ENCODE data around the gene ESRRB. TPM values are rescaled to one million over a fixed set of nuclear protein-coding genes. Genes with fewer than 3 reads are reported as not detected.
A peak's percentile ranks its signal among the peaks of the same experiment; 100 is the strongest.

ESRRB gene
- total RNA-seq, 1 donor from 2014 or later = not detected

DNA sequence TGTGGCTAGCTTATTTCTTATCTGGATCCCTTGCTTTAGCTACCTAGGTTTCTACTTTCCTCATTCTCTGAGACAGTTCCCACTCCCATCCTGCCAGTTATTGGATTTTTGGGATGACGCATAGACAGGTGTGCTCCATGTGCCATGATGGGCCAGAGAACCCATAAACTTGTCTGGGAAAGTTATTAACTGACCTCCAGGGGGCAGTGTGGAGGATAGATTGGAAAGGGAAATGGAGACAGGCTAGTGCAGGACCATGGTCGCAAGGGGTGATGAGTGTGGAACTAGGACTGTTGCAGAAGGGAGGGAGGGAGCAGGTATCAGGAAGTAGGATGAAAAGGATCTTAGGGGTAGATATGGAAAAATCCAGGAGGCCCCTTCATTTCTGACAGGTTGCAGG lies 80.3 kb downstream of the ESRRB start:
- H3K36me3 ChIP-seq = no peaks in the 10 kb centered on the region
- intact Hi-C loops (cut with DNase I) = no loop called here
- no peaks in the 10 kb centered on the region for H3K9me3 ChIP-seq
- no peak overlapping the region for H3K27ac ChIP-seq
- no peaks in the 10 kb centered on the region for H3K27me3 ChIP-seq (ENCODE audit: low read depth)
- TF ChIP-seq, protein P1, sequence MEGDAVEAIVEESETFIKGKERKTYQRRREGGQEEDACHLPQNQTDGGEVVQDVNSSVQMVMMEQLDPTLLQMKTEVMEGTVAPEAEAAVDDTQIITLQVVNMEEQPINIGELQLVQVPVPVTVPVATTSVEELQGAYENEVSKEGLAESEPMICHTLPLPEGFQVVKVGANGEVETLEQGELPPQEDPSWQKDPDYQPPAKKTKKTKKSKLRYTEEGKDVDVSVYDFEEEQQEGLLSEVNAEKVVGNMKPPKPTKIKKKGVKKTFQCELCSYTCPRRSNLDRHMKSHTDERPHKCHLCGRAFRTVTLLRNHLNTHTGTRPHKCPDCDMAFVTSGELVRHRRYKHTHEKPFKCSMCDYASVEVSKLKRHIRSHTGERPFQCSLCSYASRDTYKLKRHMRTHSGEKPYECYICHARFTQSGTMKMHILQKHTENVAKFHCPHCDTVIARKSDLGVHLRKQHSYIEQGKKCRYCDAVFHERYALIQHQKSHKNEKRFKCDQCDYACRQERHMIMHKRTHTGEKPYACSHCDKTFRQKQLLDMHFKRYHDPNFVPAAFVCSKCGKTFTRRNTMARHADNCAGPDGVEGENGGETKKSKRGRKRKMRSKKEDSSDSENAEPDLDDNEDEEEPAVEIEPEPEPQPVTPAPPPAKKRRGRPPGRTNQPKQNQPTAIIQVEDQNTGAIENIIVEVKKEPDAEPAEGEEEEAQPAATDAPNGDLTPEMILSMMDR (IDR thresholded peaks at IDR 0.05) = peak; percentile 53
- no peaks in the 10 kb centered on the region for H3K4me1 ChIP-seq
- H3K4me3 ChIP-seq = no peak overlapping the region
- no peak for DNase-seq
- ATAC-seq = peak; percentile 56 to 57

DNA sequence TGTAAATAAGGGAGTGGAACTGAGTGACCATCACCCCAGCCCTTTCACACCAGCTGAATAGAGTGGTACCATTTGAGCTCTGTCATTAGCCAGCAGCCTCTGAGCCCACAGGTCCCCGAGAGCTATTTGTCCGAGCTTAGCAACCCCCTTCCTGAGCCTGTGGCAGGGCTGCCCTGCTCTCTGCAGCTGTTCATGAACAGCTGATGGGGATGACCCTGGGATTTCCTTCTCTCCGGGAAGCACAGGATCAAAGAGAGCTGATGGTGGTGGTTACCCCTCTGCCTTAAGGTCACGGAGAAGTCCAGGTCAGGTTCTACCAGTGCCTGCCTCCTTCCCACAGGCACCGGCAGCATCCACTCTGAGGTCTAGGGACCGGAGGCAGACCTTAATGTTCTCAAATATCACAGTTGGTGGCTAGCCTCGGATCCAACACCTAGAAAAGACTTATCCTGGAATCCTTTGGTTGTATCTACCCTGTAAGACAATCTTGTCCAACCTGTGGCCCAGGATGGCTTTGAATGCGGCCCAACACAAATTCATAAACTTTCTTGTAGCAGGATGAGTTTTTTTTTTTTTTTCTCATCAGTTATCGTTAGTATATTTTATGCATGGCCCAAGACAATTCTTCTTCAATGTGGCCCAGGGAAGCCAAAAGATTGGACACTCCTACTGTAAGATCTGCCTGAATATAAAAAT lies 81.1 kb downstream of the ESRRB start:
- H3K4me3 ChIP-seq = no peak overlapping the region
- H3K9me3 ChIP-seq = no peaks in the 10 kb centered on the region
- DNase-seq (no peak), ATAC-seq (no peak)
- H3K4me1 ChIP-seq = no peaks in the 10 kb centered on the region
- no peaks in the 10 kb centered on the region for H3K36me3 ChIP-seq
- H3K27ac ChIP-seq = no peak overlapping the region
- H3K27me3 ChIP-seq (ENCODE audit: low read depth) = no peaks in the 10 kb centered on the region
- intact Hi-C loops (cut with DNase I) = no loop called here
- TF ChIP-seq, protein P1 (IDR thresholded peaks at IDR 0.05) = no peak

DNA sequence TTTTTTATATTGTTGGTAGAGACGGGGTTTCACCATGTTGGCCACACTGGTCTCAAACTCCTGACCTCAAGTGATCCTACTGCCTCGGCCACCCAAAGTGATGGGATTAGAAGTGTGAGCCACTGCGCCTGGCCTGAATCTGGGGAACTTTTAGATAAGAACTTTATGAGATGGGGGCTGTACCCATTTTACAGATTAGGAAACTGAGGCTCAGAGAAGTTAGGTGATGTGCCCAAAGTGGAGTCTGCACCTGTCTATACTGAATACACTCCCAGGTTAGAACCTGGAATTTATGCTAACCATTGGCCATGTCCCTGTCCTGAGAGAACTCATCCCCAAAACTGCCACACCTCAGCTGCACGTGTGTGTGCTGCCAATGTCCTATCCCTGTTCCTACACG lies 81.9 kb downstream of the ESRRB start:
- Histone ChIP-seq H3K9me3 (no peaks in the 10 kb centered on the region), H3K4me3 (no peak overlapping the region), H3K27me3 (ENCODE audit: low read depth) (no peaks in the 10 kb centered on the region), H3K4me1 (no peaks in the 10 kb centered on the region), H3K36me3 (no peaks in the 10 kb centered on the region), H3K27ac (no peak overlapping the region)
- no peak for ATAC-seq
- no peak for DNase-seq
- TF ChIP-seq, protein P1 (IDR thresholded peaks at IDR 0.05) = no peak
- intact Hi-C loops (cut with DNase I) = no loop called here

DNA sequence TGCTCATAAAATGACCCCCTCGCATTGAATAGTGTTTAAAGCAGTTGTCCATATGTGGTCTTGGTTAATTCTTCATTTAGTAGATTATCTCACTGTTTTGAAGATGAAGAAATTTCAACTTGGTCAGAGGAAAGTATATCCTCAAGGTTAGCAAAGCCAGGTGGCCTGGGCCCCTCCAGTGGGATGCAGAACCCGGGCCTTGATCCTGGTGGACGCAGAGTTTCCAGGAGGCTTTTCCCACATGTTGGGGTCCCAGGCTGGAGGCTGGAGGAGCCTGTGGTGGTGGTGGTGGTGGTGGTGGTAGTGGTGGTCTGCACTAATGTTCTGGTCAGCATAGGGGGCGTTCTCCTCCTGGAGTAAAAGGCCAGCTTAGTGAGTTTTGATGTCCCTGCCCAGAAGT lies 85.9 kb downstream of the ESRRB start:
- ATAC-seq = no peak
- intact Hi-C loops (cut with DNase I) = no loop called here
- no peak overlapping the region for H3K4me3 ChIP-seq
- H3K27ac ChIP-seq = no peak overlapping the region
- no peaks in the 10 kb centered on the region for H3K9me3 ChIP-seq
- no peaks in the 10 kb centered on the region for H3K36me3 ChIP-seq
- H3K27me3 ChIP-seq (ENCODE audit: low read depth) = no peaks in the 10 kb centered on the region
- no peaks in the 10 kb centered on the region for H3K4me1 ChIP-seq
- TF ChIP-seq, protein P1 (IDR thresholded peaks at IDR 0.05) = no peak
- DNase-seq = no peak

DNA sequence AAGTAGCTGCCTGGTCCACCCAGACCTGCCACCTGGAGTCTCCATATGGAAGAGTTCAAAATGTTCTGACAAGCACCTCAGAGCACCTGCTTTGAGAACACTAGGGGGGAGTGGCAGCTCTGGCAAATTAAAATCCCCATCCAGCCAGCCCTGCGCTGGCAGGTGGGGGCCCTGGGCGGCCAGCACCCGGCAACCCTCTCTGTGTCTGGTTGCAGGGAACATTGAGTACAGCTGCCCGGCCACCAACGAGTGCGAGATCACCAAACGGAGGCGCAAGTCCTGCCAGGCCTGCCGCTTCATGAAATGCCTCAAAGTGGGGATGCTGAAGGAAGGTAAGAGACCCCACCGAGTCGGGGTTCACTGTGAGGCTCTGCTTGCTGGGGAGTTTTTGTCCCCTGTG lies 86.4 kb downstream of the ESRRB start:
- no peak overlapping the region for H3K27ac ChIP-seq
- H3K27me3 ChIP-seq (ENCODE audit: low read depth) = no peaks in the 10 kb centered on the region
- intact Hi-C loops (cut with DNase I) = no loop called here
- ATAC-seq (no peak), DNase-seq (no peak)
- H3K36me3 ChIP-seq = no peaks in the 10 kb centered on the region
- no peaks in the 10 kb centered on the region for H3K4me1 ChIP-seq
- TF ChIP-seq, protein P1 (IDR thresholded peaks at IDR 0.05) = no peak
- no peak overlapping the region for H3K4me3 ChIP-seq
- H3K9me3 ChIP-seq = no peaks in the 10 kb centered on the region
